ENCODE data around the gene PLPPR1. TPM values are rescaled to one million over a fixed set of nuclear protein-coding genes. Genes with fewer than 3 reads are reported as not detected.
"Not testable (repeated sequence)": the region's sequence is repeated elsewhere in the genome, so short reads cannot be mapped to it uniquely, and the experiment has no call there.

Gene PLPPR1
- total RNA-seq, 1 experiment from 2014 or later = not detected

- in situ Hi-C loops (cut with HindIII; ENCODE audit: low pct_unique_long_range_greater_than_20kb, low sequenced_read_pairs) = no loop called here
- intact Hi-C loops (cut with micrococcal nuclease; ENCODE audit: unreplicated experiment) = no loop called here
- Histone ChIP-seq H3K27ac (ENCODE audit: low read length) (no peak overlapping the region), H3K4me3 (ENCODE audit: low read depth in 2 of 2, low read length in 2 of 2) (no peak overlapping the region), H3K36me3 (ENCODE audit: control insufficient read depth, insufficient read depth, low read length) (no peaks in the 10 kb centered on the region), H3K4me1 (ENCODE audit: control insufficient read depth, insufficient read depth, low read length) (no peaks in the 10 kb centered on the region), H3K9me3 (ENCODE audit: control insufficient read depth, insufficient read depth, low read depth, low read length) (no peaks in the 10 kb centered on the region), H3K27me3 (ENCODE audit: control insufficient read depth, insufficient read depth, low read length) (no peaks in the 10 kb centered on the region)
- no peak for DNase-seq (ENCODE audit: low read depth, low spot score)
- BruUV-seq (replicated peaks) = no TSS peak
- TF ChIP-seq SIN3A (IDR thresholded peaks at IDR 0.05; ENCODE audit: borderline replicate concordance, insufficient read depth, low read depth, low read length) (no peak), POLR2AphosphoS5 (IDR thresholded peaks at IDR 0.05; ENCODE audit: low read depth, low read length) (no peak), CTCF (IDR thresholded peaks at IDR 0.05) (no peak), REST (IDR thresholded peaks at IDR 0.05; ENCODE audit: insufficient read depth in 1 of 2, low read depth in 2 of 2, low read length in 1 of 2) (no peak), TCF7L2 (IDR thresholded peaks at IDR 0.05; ENCODE audit: low read depth, low read length) (no peak)
- POLR2A ChIA-PET = no interaction called here
- CTCF ChIA-PET = no interaction called here
- no peak for ATAC-seq
These were observed 246.6 kb downstream of the PLPPR1 start for GRCh38 chr9:101274971-101275768.

GRCh38 chr9:101275769-101276250 is 247.3 kb downstream of the PLPPR1 start:
- ChIA-PET POLR2A (no interaction called here), CTCF (no interaction called here)
- no peak for DNase-seq (ENCODE audit: low read depth, low spot score)
- no peak overlapping the region for H3K27ac ChIP-seq (ENCODE audit: low read length)
- TF ChIP-seq POLR2AphosphoS5 (IDR thresholded peaks at IDR 0.05; ENCODE audit: low read depth, low read length) (no peak), CTCF (IDR thresholded peaks at IDR 0.05) (no peak), SIN3A (IDR thresholded peaks at IDR 0.05; ENCODE audit: borderline replicate concordance, insufficient read depth, low read depth, low read length) (no peak), TCF7L2 (IDR thresholded peaks at IDR 0.05; ENCODE audit: low read depth, low read length) (no peak)
- no peak overlapping the region for H3K4me3 ChIP-seq (ENCODE audit: low read depth in 2 of 2, low read length in 2 of 2)
- ATAC-seq = no peak
- no peaks in the 10 kb centered on the region for H3K27me3 ChIP-seq (ENCODE audit: control insufficient read depth, insufficient read depth, low read length)
- in situ Hi-C loops (cut with HindIII; ENCODE audit: low pct_unique_long_range_greater_than_20kb, low sequenced_read_pairs) (no loop called here), intact Hi-C loops (cut with micrococcal nuclease; ENCODE audit: unreplicated experiment) (no loop called here)
- H3K9me3 ChIP-seq (ENCODE audit: control insufficient read depth, insufficient read depth, low read depth, low read length) = no peaks in the 10 kb centered on the region
- H3K36me3 ChIP-seq (ENCODE audit: control insufficient read depth, insufficient read depth, low read length) = no peaks in the 10 kb centered on the region
- H3K4me1 ChIP-seq (ENCODE audit: control insufficient read depth, insufficient read depth, low read length) = no peaks in the 10 kb centered on the region
- no TSS peak for BruUV-seq (replicated peaks)

GRCh38 chr9:101291043-101291442 is 262.5 kb downstream of the PLPPR1 start:
- H3K4me1 ChIP-seq (ENCODE audit: control insufficient read depth, insufficient read depth, low read length); ATAC-seq; H3K9me3 ChIP-seq (ENCODE audit: control insufficient read depth, insufficient read depth, low read depth, low read length); DNase-seq (ENCODE audit: low read depth, low spot score); BruUV-seq (replicated peaks); in situ Hi-C loops (cut with HindIII; ENCODE audit: low pct_unique_long_range_greater_than_20kb, low sequenced_read_pairs); H3K36me3 ChIP-seq (ENCODE audit: control insufficient read depth, insufficient read depth, low read length); intact Hi-C loops (cut with micrococcal nuclease; ENCODE audit: unreplicated experiment); H3K4me3 ChIP-seq (ENCODE audit: low read depth in 2 of 2, low read length in 2 of 2); POLR2A ChIA-PET; CTCF ChIA-PET; H3K27ac ChIP-seq (ENCODE audit: low read length); H3K27me3 ChIP-seq (ENCODE audit: control insufficient read depth, insufficient read depth, low read length): not testable (repeated sequence)

Data from Panc1 (cell line).